Gastroesophageal sphincter (tissue), 4 donors: ENCODE measurements around the gene ZSWIM4. TPM values are rescaled to one million over a fixed set of nuclear protein-coding genes. Genes with fewer than 3 reads are reported as not detected.
"Not testable (repeated sequence)": the region's sequence is repeated elsewhere in the genome, so short reads cannot be mapped to it uniquely, and the experiment has no call there.

Experiments
- ATAC-seq: fragments of 150-250 bp; one replicate; pipeline ENCODE4 v1.9.1; 2016; ENCODE audit warnings: mild to moderate bottlenecking, moderate library complexity
- H3K27ac ChIP-seq, 4 donors: fragments of 200-600 bp; sonication (generic) in 3 of 4; 1 replicate in 3 of 4; 2 replicates in 1 of 4; pipeline ENCODE4 v1.5.1; 2016 to 2019
- H3K27me3 ChIP-seq: fragments of 200-600 bp; sonication (generic); one replicate; pipeline ENCODE4 v1.5.1; 2019
- H3K36me3 ChIP-seq, 2 donors: fragments of 200-600 bp; sonication (generic); one replicate each; pipeline ENCODE4 v1.5.1; 2019; ENCODE audit warnings: control low read depth in 1 of 2
- H3K4me1 ChIP-seq, 3 donors: fragments of 200-600 bp; sonication (generic); 1 replicate in 2 of 3; 2 replicates in 1 of 3; pipeline ENCODE4 v1.5.1; 2016 to 2019; ENCODE audit warnings: control low read depth in 2 of 3
- H3K4me3 ChIP-seq, 2 donors: fragments of 200-600 bp; sonication (generic); one replicate each; pipeline ENCODE4 v1.5.1; 2019; ENCODE audit warnings: mild to moderate bottlenecking in 1 of 2, moderate library complexity in 1 of 2
- H3K9me3 ChIP-seq, 3 donors: fragments of 200-600 bp; sonication (generic); one replicate each; pipeline ENCODE4 v1.5.1; 2017 to 2019; ENCODE audit warnings: control low read depth in 2 of 3
- CTCF ChIP-seq, 4 experiments: fragments of 200-600 bp in 2 of 4; fragments of 450-650 bp in 2 of 4; sonication (generic) in 1 of 4; IDR thresholded peaks; one replicate each; pipeline ENCODE4 v1.5.1; 2017 to 2019; ENCODE audit warnings: antibody characterized with exemption in 4 of 4, mild to moderate bottlenecking in 2 of 4, moderate library complexity in 2 of 4
- EP300 ChIP-seq: sonication (generic); formaldehyde crosslinking; IDR thresholded peaks from one replicate; pipeline ENCODE4 v1.6.1; 2017; ENCODE audit warnings: antibody characterized with exemption, mild to moderate bottlenecking
- POLR2A ChIP-seq, 2 donors: fragments of 450-650 bp; IDR thresholded peaks; one replicate each; pipeline ENCODE4 v1.6.1; 2017; ENCODE audit warnings: antibody characterized with exemption in 2 of 2, mild to moderate bottlenecking in 2 of 2, moderate library complexity in 1 of 2
- POLR2AphosphoS5 ChIP-seq: sonication (generic); formaldehyde crosslinking; IDR thresholded peaks from one replicate; pipeline ENCODE4 v1.6.1; 2017; ENCODE audit warnings: antibody characterized with exemption
- WGBS, 2 donors: methylation state at CpG; one replicate each; pipeline ENCODE4 v1.1.5; 2018; ENCODE audit warnings: low coverage in 1 of 2; 5-methylcytosine and 5-hydroxymethylcytosine counted together
- total RNA-seq, 4 donors: library from RNA; depleted of rRNA; stranded (reverse); fragments of >200 nt; gene quantifications; one replicate each; pipeline ENCODE4 v1.1.0, GENCODE V29; 2016

The ZSWIM4 gene
- total RNA-seq, 4 donors from 2014 or later: 3.9 to 9.2 (median 4.2) TPM

- 38 to 90% methylated on average over 6 of the region's 66 CpGs for WGBS, 2 donors
- H3K9me3 ChIP-seq: no peaks in the 10 kb centered on the region
- no peak for TF ChIP-seq CTCF (IDR thresholded peaks at IDR 0.05)
- peak; percentile 8 for TF ChIP-seq POLR2AphosphoS5
- TF ChIP-seq EP300: no peak
- TF ChIP-seq POLR2A (IDR thresholded peaks at IDR 0.05): peak; percentile 32 to 53
- ATAC-seq: peak; percentile 59
- no peaks in the 10 kb centered on the region for H3K27me3 ChIP-seq
- peak overlapping the region; percentile 97 to 100 (median 100) for H3K27ac ChIP-seq
- H3K4me3 ChIP-seq: peak overlapping the region; percentile 4 to 50
- H3K4me1 ChIP-seq: peaks cover 0 to 82% (median 31%) of the 10 kb centered on the region in 3 donors
- no peaks in the 10 kb centered on the region for H3K36me3 ChIP-seq
Measured at GRCh38 chr19:13849991-13850909, 55.0 kb downstream of the ZSWIM4 start.

- peak; percentile 72 for ATAC-seq
- no peaks in the 10 kb centered on the region for H3K36me3 ChIP-seq
- H3K27ac ChIP-seq: peak overlapping the region; percentile 97 to 100 (median 100)
- H3K4me3 ChIP-seq: peak overlapping the region; percentile 4 to 50
- 0 to 4% methylated on average over 7 to 10 of the region's 26 CpGs for WGBS, 2 donors
- H3K9me3 ChIP-seq: no peaks in the 10 kb centered on the region
- H3K4me1 ChIP-seq: peaks cover 0 to 77% (median 27%) of the 10 kb centered on the region in 3 donors
- H3K27me3 ChIP-seq: no peaks in the 10 kb centered on the region
- peak; percentile 97 for TF ChIP-seq POLR2AphosphoS5
- TF ChIP-seq CTCF (IDR thresholded peaks at IDR 0.05): no peak
- TF ChIP-seq POLR2A (IDR thresholded peaks at IDR 0.05): peak in 1 of 2 donors; percentile 22
- TF ChIP-seq EP300: no peak
Measured at GRCh38 chr19:13850910-13851733, 55.9 kb downstream of the ZSWIM4 start.

GRCh38 chr19:13851734-13852114, 56.5 kb downstream of the ZSWIM4 start:
- 0 to 49% methylated on average over 1 to 4 of the region's 5 CpGs for WGBS, 2 donors
- Histone ChIP-seq H3K4me1 (peaks cover 0 to 71% (median 21%) of the 10 kb centered on the region in 3 donors), H3K27ac (peak overlapping the region; percentile 97 to 100 (median 100))
- H3K4me3 ChIP-seq, H3K27me3 ChIP-seq, H3K9me3 ChIP-seq, ATAC-seq, H3K36me3 ChIP-seq: not testable (repeated sequence)

- not testable (repeated sequence) for H3K9me3 ChIP-seq, H3K4me3 ChIP-seq, H3K36me3 ChIP-seq, H3K27me3 ChIP-seq, ATAC-seq
- Histone ChIP-seq H3K4me1 (peaks cover 0 to 66% (median 21%) of the 10 kb centered on the region in 3 donors), H3K27ac (peak overlapping the region; percentile 97 to 100 (median 100))
- 66 to 70% methylated on average over 2 to 11 of the region's 12 CpGs for WGBS, 2 donors
Measured at GRCh38 chr19:13852171-13852707, 57.0 kb downstream of the ZSWIM4 start.

- H3K4me1 ChIP-seq: peaks cover 0 to 46% (median 10%) of the 10 kb centered on the region in 3 donors
- H3K4me3 ChIP-seq: no peak overlapping the region
- no peaks in the 10 kb centered on the region for H3K27me3 ChIP-seq
- ATAC-seq: no peak
- H3K36me3 ChIP-seq: no peaks in the 10 kb centered on the region
- H3K27ac ChIP-seq: no peak overlapping the region
- 49 to 89% methylated on average over 2 of the region's 2 CpGs for WGBS, 2 donors
- no peaks in the 10 kb centered on the region for H3K9me3 ChIP-seq
- TF ChIP-seq CTCF (IDR thresholded peaks at IDR 0.05): no peak
- TF ChIP-seq POLR2A (IDR thresholded peaks at IDR 0.05): no peak
- no peak for TF ChIP-seq POLR2AphosphoS5
- TF ChIP-seq EP300: no peak
Measured at GRCh38 chr19:13856497-13856896, 61.3 kb downstream of the ZSWIM4 start.
